ENCODE measurements around the gene GHR.

The GHR gene

GRCh38 chr5:42596817-42597216, 173.6 kb downstream of the GHR start:
- no peak for TF ChIP-seq CTCF (IDR thresholded peaks at IDR 0.05)

GRCh38 chr5:42597318-42597937, 174.2 kb downstream of the GHR start:
- TF ChIP-seq CTCF (IDR thresholded peaks at IDR 0.05): no peak

- TF ChIP-seq CTCF (IDR thresholded peaks at IDR 0.05): no peak
Observed at GRCh38 chr5:42598311-42598710, 175.1 kb downstream of the GHR start.

GRCh38 chr5:42599106-42599505, 175.9 kb downstream of the GHR start:
- TF ChIP-seq CTCF (IDR thresholded peaks at IDR 0.05): no peak

- TF ChIP-seq CTCF (IDR thresholded peaks at IDR 0.05): no peak
Observed at GRCh38 chr5:42600441-42600840, 177.2 kb downstream of the GHR start.

GRCh38 chr5:42604171-42604711, 181.0 kb downstream of the GHR start:
- no peak for TF ChIP-seq CTCF (IDR thresholded peaks at IDR 0.05)

DNA sequence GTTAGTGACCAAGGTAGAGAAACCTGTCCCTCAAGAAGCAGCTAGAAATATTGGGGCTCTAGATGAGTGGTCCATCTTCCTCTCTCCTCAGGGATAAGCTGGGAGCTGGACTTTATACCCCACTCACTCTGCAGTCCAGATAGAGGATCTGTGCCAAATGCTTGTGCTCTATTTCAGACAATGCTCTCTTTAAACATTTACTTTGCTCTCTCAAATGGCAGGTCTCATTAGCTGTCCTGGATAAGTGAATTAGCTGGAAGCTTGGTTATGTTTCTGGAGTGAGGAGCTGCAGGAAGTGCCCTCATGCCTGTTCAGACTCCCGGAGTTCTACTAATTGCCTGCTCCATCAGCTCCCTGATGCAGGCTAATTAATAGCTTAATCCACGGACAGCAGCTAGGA, 182.3 kb downstream of the GHR start:
- TF ChIP-seq CTCF (IDR thresholded peaks at IDR 0.05): no peak

- no peak for TF ChIP-seq CTCF (IDR thresholded peaks at IDR 0.05)
Observed at GRCh38 chr5:42606464-42606869, 183.2 kb downstream of the GHR start.

All from LNCAP (cell line).